Cardiac fibroblast (primary cell): ENCODE measurements around the gene DAZL.

Experiments
- DNase-seq, 2 donors: peaks; one replicate each; pipeline versions ENCODE4 v3.0.0 to v3.0.0-alpha.2; 2010; ENCODE audit warnings: low read depth in 2 of 2
- H3K4me3 ChIP-seq, 2 donors: replicated peaks in 1 of 2; 1 replicate in 1 of 2; 2 replicates in 1 of 2; pipeline ENCODE4 v1.5.1; 2011; ENCODE audit warnings: low read depth in 2 of 2, low read length in 2 of 2, mild to moderate bottlenecking in 2 of 2, moderate library complexity in 1 of 2
- TF ChIP-seq, protein P1 (sequence below): IDR thresholded peaks from one replicate; pipeline ENCODE4 v1.5.1; 2011; ENCODE audit warnings: low read depth, mild to moderate bottlenecking, low read length, inconsistent platforms

Gene DAZL

DNA sequence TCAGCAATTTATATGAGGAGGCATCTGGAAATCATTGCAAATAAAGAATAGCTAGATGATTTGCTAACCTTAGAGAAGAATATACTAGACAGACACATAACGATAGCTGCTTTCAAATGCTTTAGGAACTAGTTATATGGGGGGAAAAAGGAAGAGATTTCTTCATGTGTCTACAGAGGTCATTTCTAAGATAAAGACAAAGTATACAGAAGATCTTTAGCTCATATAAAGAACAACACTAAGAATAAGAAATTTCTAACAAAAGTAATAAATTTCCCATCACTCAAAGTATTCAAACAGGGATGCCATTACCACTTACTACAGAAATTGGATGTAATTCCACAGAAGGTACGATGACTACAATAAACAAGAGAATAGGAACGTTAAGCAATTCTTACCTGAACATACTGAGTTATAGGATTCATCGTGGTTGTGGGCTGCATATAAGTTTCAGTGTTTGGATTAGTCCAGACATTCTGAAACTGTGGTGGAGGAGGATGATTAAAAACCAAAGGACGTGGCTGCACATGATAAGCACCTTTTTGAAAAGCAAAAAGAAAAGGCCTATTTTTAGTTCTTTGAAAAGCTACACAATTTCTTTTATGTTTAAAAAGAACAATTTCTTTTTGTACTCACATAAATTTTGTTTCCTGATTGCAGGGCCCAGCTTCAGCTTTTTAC, 8.7 kb downstream of the DAZL start:
- TF ChIP-seq, protein P1, sequence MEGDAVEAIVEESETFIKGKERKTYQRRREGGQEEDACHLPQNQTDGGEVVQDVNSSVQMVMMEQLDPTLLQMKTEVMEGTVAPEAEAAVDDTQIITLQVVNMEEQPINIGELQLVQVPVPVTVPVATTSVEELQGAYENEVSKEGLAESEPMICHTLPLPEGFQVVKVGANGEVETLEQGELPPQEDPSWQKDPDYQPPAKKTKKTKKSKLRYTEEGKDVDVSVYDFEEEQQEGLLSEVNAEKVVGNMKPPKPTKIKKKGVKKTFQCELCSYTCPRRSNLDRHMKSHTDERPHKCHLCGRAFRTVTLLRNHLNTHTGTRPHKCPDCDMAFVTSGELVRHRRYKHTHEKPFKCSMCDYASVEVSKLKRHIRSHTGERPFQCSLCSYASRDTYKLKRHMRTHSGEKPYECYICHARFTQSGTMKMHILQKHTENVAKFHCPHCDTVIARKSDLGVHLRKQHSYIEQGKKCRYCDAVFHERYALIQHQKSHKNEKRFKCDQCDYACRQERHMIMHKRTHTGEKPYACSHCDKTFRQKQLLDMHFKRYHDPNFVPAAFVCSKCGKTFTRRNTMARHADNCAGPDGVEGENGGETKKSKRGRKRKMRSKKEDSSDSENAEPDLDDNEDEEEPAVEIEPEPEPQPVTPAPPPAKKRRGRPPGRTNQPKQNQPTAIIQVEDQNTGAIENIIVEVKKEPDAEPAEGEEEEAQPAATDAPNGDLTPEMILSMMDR: no peak
- H3K4me3 ChIP-seq: no peak overlapping the region
- no peak for DNase-seq

- H3K4me3 ChIP-seq: no peak overlapping the region
- peak in 1 of 2 donors; percentile 28 for DNase-seq
- TF ChIP-seq, protein P1: peak; percentile 5
Observed at GRCh38 chr3:16595778-16596177, 9.4 kb downstream of the DAZL start.

DNA sequence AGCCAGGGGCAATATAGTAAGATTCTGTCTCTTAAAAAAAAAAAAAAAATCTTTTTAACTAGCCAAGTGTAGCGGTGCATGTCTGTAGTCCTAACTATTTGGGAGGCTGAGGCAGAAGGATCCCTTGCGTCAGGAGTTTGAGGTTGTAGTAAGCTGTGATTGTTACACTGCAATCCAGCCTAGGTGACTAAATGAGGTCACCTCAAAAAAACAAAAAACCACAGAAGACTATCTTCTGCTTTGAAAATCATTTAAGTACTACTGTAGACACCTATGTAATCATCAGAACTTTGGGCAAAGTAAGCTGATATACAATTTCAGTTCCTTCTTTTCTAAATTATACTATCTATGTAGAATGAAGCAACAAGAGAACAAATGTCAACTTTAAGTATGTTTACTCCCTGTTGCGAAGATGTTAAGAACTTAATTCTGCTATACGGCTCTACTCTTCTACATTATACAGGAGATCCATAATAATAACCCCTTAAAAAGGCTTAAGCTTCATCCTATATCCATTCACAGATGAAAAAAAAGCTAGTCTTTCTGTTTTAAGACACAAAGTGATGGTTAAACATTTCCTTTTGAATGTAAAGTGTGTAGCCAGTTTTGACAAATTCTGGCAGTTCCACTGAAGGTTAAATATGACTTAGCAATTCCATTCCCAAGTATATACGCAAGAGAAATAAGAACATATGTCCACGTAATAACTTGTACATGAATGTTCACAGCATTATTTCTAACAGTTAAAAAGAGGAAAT, 15.2 kb downstream of the DAZL start:
- TF ChIP-seq, protein P1: no peak
- no peak for DNase-seq
- no peak overlapping the region for H3K4me3 ChIP-seq

GRCh38 chr3:16589120-16589519, 16.1 kb downstream of the DAZL start:
- no peak for DNase-seq
- H3K4me3 ChIP-seq: no peak overlapping the region
- TF ChIP-seq, protein P1: no peak

DNA sequence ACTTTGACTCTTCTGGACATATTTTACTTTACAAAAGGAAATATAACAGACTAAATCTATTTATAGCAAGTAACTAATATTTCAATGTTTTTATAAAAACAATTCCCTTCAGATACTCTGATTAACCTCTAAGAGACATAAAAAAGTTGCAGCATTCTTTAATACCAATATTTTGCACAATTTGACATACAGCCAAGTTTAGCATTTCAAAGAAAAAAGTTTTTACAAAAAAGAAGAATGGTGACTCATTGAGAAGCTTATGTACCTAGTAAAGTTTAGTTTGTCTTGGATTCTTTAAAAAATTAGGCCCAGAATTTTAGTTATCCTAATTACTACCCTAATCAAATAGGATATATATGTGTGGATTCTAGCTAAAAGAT, 17.6 kb downstream of the DAZL start:
- H3K4me3 ChIP-seq: no peak overlapping the region
- DNase-seq: peak; percentile 20 to 60
- TF ChIP-seq, protein P1: no peak

- TF ChIP-seq, protein P1: no peak
- no peak overlapping the region for H3K4me3 ChIP-seq
- no peak for DNase-seq
Observed at GRCh38 chr3:16587047-16587680, 18.1 kb downstream of the DAZL start.
